HL-60 (cell line): ENCODE measurements around the gene FAM149A.

Experiments
- DNase-seq, 2 experiments: peaks; one replicate each; pipeline ENCODE4 v3.0.0-alpha.2; 2010 to 2020; ENCODE audit warnings: low read depth in 1 of 2, low spot score in 1 of 2
- H3K27ac ChIP-seq: fragments of 250-450 bp; sonication (Bioruptor Pico); replicated peaks from 2 replicates; pipeline ENCODE4 v1.5.1; 2020; ENCODE audit warnings: mild to moderate bottlenecking, moderate library complexity
- H3K27me3 ChIP-seq: fragments of 250-450 bp; sonication (Bioruptor Pico); 2 replicates; pipeline ENCODE4 v1.5.1; 2021; ENCODE audit warnings: mild to moderate bottlenecking, moderate library complexity; ENCODE audit not compliant: insufficient read depth, poor library complexity, severe bottlenecking
- H3K4me3 ChIP-seq: replicated peaks from 2 replicates; pipeline ENCODE4 v1.5.1; 2011; ENCODE audit warnings: mild to moderate bottlenecking, control low read depth, low read length; ENCODE audit not compliant: insufficient read depth
- GABPA ChIP-seq: IDR thresholded peaks from 2 replicates; pipeline ENCODE4 v1.6.1; 2012; ENCODE audit warnings: low read depth
- POLR2AphosphoS5 ChIP-seq: IDR thresholded peaks from 2 replicates; pipeline ENCODE4 v1.6.1; 2012; ENCODE audit warnings: low read depth
- SPI1 ChIP-seq: IDR thresholded peaks from 2 replicates; pipeline ENCODE4 v1.6.1; 2012; ENCODE audit warnings: low read depth, mild to moderate bottlenecking, borderline replicate concordance
- TF ChIP-seq, protein P1 (sequence below): IDR thresholded peaks from 2 replicates; pipeline ENCODE4 v1.6.1; 2012; ENCODE audit warnings: low read depth; ENCODE audit not compliant: insufficient replicate concordance
- TF ChIP-seq, protein P2 (sequence below): IDR thresholded peaks from one replicate; pipeline ENCODE4 v1.5.1; 2011; ENCODE audit warnings: low read length, control low read depth, inconsistent platforms; ENCODE audit not compliant: insufficient read depth

The FAM149A gene

DNA sequence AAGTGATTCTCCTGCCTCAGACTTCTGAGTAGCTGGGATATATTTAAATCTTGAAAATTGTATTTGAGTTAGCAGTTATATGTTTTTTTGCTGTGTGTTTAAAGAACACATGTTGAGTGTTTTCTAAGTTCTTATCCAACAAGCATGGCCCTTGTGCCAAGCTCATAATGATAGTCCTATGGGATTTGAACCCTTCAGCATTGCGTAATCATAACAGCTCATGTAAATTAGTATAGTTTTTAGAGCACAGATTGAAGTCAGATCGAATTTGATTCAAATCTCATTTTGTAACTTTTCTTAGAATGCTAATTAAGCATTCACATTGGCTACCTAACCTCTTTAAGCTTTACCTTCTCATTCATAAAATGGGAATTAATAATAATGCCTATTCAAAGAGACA, 12.2 kb downstream of the FAM149A start:
- no peak for DNase-seq
- H3K27ac ChIP-seq = no peak overlapping the region
- no peak for TF ChIP-seq GABPA
- no peak for TF ChIP-seq POLR2AphosphoS5
- TF ChIP-seq, protein P1, sequence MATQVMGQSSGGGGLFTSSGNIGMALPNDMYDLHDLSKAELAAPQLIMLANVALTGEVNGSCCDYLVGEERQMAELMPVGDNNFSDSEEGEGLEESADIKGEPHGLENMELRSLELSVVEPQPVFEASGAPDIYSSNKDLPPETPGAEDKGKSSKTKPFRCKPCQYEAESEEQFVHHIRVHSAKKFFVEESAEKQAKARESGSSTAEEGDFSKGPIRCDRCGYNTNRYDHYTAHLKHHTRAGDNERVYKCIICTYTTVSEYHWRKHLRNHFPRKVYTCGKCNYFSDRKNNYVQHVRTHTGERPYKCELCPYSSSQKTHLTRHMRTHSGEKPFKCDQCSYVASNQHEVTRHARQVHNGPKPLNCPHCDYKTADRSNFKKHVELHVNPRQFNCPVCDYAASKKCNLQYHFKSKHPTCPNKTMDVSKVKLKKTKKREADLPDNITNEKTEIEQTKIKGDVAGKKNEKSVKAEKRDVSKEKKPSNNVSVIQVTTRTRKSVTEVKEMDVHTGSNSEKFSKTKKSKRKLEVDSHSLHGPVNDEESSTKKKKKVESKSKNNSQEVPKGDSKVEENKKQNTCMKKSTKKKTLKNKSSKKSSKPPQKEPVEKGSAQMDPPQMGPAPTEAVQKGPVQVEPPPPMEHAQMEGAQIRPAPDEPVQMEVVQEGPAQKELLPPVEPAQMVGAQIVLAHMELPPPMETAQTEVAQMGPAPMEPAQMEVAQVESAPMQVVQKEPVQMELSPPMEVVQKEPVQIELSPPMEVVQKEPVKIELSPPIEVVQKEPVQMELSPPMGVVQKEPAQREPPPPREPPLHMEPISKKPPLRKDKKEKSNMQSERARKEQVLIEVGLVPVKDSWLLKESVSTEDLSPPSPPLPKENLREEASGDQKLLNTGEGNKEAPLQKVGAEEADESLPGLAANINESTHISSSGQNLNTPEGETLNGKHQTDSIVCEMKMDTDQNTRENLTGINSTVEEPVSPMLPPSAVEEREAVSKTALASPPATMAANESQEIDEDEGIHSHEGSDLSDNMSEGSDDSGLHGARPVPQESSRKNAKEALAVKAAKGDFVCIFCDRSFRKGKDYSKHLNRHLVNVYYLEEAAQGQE = no peak
- TF ChIP-seq, protein P2, sequence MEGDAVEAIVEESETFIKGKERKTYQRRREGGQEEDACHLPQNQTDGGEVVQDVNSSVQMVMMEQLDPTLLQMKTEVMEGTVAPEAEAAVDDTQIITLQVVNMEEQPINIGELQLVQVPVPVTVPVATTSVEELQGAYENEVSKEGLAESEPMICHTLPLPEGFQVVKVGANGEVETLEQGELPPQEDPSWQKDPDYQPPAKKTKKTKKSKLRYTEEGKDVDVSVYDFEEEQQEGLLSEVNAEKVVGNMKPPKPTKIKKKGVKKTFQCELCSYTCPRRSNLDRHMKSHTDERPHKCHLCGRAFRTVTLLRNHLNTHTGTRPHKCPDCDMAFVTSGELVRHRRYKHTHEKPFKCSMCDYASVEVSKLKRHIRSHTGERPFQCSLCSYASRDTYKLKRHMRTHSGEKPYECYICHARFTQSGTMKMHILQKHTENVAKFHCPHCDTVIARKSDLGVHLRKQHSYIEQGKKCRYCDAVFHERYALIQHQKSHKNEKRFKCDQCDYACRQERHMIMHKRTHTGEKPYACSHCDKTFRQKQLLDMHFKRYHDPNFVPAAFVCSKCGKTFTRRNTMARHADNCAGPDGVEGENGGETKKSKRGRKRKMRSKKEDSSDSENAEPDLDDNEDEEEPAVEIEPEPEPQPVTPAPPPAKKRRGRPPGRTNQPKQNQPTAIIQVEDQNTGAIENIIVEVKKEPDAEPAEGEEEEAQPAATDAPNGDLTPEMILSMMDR = no peak
- TF ChIP-seq SPI1 = no peak
- H3K4me3 ChIP-seq = no peak overlapping the region
- peaks cover 2% of the 10 kb centered on the region for H3K27me3 ChIP-seq

DNA sequence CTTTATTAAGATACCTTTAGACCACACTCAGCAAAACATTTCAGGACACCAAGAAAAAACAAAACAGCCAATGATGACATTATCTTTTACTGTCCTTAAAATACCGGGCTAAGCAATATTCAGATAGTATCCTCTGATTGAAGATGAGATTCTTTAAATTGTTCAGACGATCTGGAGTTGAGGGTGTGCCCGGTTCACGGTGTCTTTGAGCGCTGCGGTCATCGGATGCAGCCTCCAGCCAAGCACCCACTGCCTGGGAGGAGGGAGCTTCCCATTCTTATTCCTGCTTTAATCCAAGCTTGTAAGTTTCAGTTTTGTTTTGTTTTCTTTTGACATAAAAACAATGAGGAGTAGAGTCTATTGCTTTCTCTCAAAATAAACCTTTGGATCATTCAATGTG, 14.1 kb downstream of the FAM149A start:
- DNase-seq = no peak
- no peak overlapping the region for H3K27ac ChIP-seq

DNA sequence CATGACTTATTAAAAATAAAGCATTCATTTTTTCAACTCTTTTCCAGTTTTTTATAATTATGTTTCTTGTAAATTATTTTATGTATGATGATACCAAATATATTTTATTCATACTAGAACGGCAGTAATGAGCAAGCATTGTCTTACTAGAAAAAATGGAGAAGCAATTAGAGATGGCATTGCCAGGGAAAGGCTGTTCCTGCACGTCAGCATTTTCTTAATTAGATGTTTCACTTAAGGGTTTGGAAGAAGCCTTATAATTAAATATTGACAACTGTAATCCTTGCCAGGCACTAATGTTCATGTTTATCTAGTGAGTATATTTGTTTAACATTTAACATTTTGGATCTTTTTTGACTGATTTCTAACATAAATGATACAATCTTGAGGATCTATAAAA, 16.6 kb downstream of the FAM149A start:
- H3K27me3 ChIP-seq = peaks cover 2% of the 10 kb centered on the region
- TF ChIP-seq, protein P1 = no peak
- TF ChIP-seq SPI1 = no peak
- TF ChIP-seq POLR2AphosphoS5 = no peak
- no peak for TF ChIP-seq GABPA
- TF ChIP-seq, protein P2 = no peak
- H3K27ac ChIP-seq = no peak overlapping the region
- no peak overlapping the region for H3K4me3 ChIP-seq
- no peak for DNase-seq

More for the DNA sequence above, 14.1 kb downstream of the FAM149A start:
- Histone ChIP-seq H3K27me3 (peaks cover 2% of the 10 kb centered on the region), H3K4me3 (no peak overlapping the region)
- no peak for TF ChIP-seq POLR2AphosphoS5
- TF ChIP-seq SPI1 = no peak
- TF ChIP-seq, protein P2 = no peak
- TF ChIP-seq, protein P1 = no peak
- no peak for TF ChIP-seq GABPA
